Activated CD8-positive, alpha-beta T cell treated with anti-CD3 and anti-CD28 coated beads for 36 hours (primary cell): Measurements from ENCODE around the gene NIM1K. TPM values are rescaled to one million over a fixed set of nuclear protein-coding genes. Genes with fewer than 3 reads are reported as not detected.

ENCODE experiments used
- ATAC-seq: fragments of 200-7000 bp; cut with Tn5 transposase; one replicate; pipeline ENCODE4 v1.10.0; 2021; ENCODE audit warnings: mild to moderate bottlenecking, moderate library complexity
- CTCF ChIA-PET: fragments of 350-600 bp; sonication (Branson Sonifier 250); formaldehyde crosslinking; loops from one replicate; lab custom pipeline; 2021; ENCODE audit warnings: antibody characterized with exemption; lab: Charles Lee
- POLR2A ChIA-PET: fragments of 350-600 bp; sonication (Branson Sonifier 250); formaldehyde crosslinking; loops from one replicate; lab custom pipeline; 2021; ENCODE audit warnings: antibody characterized with exemption; lab: Charles Lee
- DNase-seq: peaks from one replicate; pipeline ENCODE4 v3.0.0-alpha.2; 2020
- H3K27ac Mint-ChIP-seq: one replicate; pipeline ENCODE4 v1.8.0; 2021; ENCODE audit warnings: mild to moderate bottlenecking, mixed read lengths
- H3K27me3 Mint-ChIP-seq: one replicate; pipeline ENCODE4 v1.8.0; 2021; ENCODE audit warnings: mixed read lengths
- H3K36me3 Mint-ChIP-seq: one replicate; pipeline ENCODE4 v1.8.0; 2021; ENCODE audit warnings: low read depth, mixed read lengths
- H3K4me1 Mint-ChIP-seq: one replicate; pipeline ENCODE4 v1.8.0; 2021; ENCODE audit warnings: low read depth, mixed read lengths
- H3K4me3 Mint-ChIP-seq: one replicate; pipeline ENCODE4 v1.8.0; 2021; ENCODE audit warnings: mild to moderate bottlenecking, moderate library complexity, mixed read lengths
- H3K9me3 Mint-ChIP-seq: one replicate; pipeline ENCODE4 v1.8.0; 2021; ENCODE audit warnings: mixed read lengths
- intact Hi-C: fragments of 100-400 bp; cut with micrococcal nuclease; formaldehyde crosslinking; loops from one replicate; pipeline ENCODE4 v1.10.0; 2022
- total RNA-seq, 2 experiments: library from RNA; stranded (reverse); gene quantifications; one replicate each; pipeline ENCODE4 v1.2.3, GENCODE V29; 2021
- TF ChIP-seq, protein P1 (sequence below): fragments of 200-600 bp; IDR thresholded peaks from one replicate; pipeline ENCODE4 v1.8.0; 2022; ENCODE audit warnings: antibody characterized with exemption, mild to moderate bottlenecking

NIM1K gene
- total RNA-seq, 2 experiments from 2014 or later = 2.1 to 3.2 TPM

DNA sequence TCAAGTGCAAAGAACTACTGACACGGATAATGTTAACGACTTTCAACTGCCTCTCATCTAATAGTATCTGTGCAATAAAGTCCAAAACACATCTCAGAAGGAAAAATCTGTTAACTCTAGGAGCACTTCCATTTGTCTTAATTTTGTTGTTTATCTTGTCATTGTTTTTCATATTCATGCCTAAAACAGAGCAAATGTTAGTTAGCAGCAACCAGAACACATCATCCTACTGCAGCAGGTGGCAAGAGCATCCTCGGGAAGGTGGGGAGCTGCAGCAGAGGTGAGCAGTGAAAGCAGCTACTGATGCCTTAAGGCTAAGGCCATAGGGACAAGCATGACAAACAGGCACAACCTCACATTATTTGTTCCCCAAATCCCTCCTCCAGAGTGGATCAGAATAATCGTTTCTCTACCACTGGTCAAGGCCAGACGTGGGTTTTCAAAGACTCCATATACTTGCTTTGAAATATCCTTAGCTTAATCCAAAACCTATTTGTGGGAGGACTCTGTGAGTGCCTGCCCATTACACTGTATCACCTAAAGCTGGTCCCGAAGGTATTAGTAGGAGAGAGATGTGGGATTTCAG lies 120.1 kb downstream of the NIM1K start:
- POLR2A ChIA-PET = interaction anchor here (0.7 to 3.5 kb wide), 16 partner anchors 17 to 305 kb away, joined by 3 to 23 read pairs (median 4); partner anchors contain the start of genes TMEM267 and ZNF131
- H3K36me3 Mint-ChIP-seq = peaks cover 44% of the 10 kb centered on the region
- intact Hi-C loops = loop anchor here (5.0 to 10.0 kb wide), 4 partner anchors 75 to 245 kb away; partner anchors contain the start of genes TMEM267 and ZNF131
- peak overlapping the region; percentile 98 for H3K27ac Mint-ChIP-seq
- H3K4me3 Mint-ChIP-seq = peak overlapping the region; percentile 98
- CTCF ChIA-PET = interaction anchor here (0.8 to 3.7 kb wide), 12 partner anchors 13 to 271 kb away, joined by 3 to 36 read pairs (median 4); partner anchors contain the start of genes TMEM267 and ZNF131
- TF ChIP-seq, protein P1, sequence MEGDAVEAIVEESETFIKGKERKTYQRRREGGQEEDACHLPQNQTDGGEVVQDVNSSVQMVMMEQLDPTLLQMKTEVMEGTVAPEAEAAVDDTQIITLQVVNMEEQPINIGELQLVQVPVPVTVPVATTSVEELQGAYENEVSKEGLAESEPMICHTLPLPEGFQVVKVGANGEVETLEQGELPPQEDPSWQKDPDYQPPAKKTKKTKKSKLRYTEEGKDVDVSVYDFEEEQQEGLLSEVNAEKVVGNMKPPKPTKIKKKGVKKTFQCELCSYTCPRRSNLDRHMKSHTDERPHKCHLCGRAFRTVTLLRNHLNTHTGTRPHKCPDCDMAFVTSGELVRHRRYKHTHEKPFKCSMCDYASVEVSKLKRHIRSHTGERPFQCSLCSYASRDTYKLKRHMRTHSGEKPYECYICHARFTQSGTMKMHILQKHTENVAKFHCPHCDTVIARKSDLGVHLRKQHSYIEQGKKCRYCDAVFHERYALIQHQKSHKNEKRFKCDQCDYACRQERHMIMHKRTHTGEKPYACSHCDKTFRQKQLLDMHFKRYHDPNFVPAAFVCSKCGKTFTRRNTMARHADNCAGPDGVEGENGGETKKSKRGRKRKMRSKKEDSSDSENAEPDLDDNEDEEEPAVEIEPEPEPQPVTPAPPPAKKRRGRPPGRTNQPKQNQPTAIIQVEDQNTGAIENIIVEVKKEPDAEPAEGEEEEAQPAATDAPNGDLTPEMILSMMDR = no peak
- peaks cover 6% of the 10 kb centered on the region for H3K9me3 Mint-ChIP-seq
- H3K4me1 Mint-ChIP-seq = peaks cover 70% of the 10 kb centered on the region
- no peak for ATAC-seq
- no peaks in the 10 kb centered on the region for H3K27me3 Mint-ChIP-seq
- no peak for DNase-seq

DNA sequence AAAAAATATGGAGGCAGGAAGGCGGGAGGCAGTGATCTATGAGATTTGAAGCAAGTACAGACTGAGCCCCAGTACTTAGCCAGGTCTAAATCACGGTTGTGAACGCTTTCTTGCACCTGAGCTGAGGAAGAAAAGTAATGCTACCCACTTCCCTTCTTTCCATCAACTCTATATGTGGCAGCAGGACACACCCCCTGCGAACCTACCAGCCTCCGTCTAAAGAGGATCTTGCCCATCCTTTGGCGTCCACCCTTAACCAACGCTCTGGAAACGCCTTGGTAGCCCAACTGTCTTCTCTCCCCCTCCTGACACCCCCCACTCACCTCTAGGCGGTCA lies 120.6 kb downstream of the NIM1K start:
- Mint-ChIP-seq H3K4me1 (peaks cover 68% of the 10 kb centered on the region), H3K9me3 (peaks cover 6% of the 10 kb centered on the region), H3K36me3 (peaks cover 43% of the 10 kb centered on the region), H3K4me3 (peak overlapping the region; percentile 98), H3K27ac (peak overlapping the region; percentile 98), H3K27me3 (no peaks in the 10 kb centered on the region)
- DNase-seq (no peak), ATAC-seq (peak; percentile 1)
- POLR2A ChIA-PET = interaction anchor here (0.7 to 3.5 kb wide), 24 partner anchors 14 to 404 kb away, joined by 3 to 23 read pairs (median 4); partner anchors contain the start of genes TMEM267 and ZNF131
- intact Hi-C loops = loop anchor here (5.0 to 10.0 kb wide), 4 partner anchors 75 to 245 kb away; partner anchors contain the start of genes TMEM267 and ZNF131
- CTCF ChIA-PET = interaction anchor here (0.8 to 3.7 kb wide), 11 partner anchors 13 to 272 kb away, joined by 3 to 36 read pairs (median 4); partner anchors contain the start of genes TMEM267 and ZNF131
- TF ChIP-seq, protein P1 = no peak

DNA sequence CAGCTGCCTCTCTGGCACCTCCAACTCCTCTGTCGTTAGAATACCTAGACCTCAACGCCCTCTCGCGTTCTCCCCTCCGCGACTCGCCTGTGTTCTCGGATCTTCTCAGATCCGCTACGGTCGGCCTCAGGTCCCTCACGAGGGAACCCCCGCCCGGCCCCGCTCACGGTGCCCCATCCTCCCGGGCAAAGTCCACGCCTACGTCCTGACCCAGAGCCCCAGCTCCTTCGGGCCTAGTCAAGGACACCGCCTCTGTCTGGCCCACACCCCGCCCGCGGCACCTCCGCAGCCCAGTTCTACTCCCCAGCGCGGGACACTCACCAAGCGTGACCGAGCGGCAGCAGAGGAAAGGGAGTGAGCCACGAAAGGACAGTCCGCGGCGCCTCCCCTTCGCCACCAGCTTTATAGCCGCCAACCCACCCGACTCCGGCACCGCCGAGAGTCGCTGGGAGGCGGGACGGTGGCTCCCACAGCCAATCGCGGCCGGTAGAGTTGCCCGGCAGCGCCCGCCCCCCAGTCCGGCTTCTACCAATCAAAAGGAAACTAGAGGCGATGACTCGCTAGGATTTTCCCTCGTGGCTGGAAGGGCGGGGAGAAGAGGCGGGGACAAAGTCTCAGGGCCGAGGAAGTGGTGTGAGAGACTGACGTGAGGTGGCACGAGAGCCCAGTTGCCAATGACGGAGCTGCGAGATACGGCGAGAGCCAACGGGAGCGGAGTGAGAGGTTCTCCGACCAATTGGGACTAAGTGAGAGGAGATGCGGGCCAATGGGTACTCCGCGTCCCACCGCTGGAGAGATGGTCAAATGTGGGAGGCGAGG lies 121.2 kb downstream of the NIM1K start, which contains the start of gene HMGCS1:
Gene HMGCS1 (minus strand): TSS at position 378 of the 819 bp plus-strand sequence. CDS start 14,447 bp downstream, outside the sequence.
- peaks cover 40% of the 10 kb centered on the region for H3K36me3 Mint-ChIP-seq
- TF ChIP-seq, protein P1 = no peak
- peaks cover 6% of the 10 kb centered on the region for H3K9me3 Mint-ChIP-seq
- no peaks in the 10 kb centered on the region for H3K27me3 Mint-ChIP-seq
- peaks cover 62% of the 10 kb centered on the region for H3K4me1 Mint-ChIP-seq
- ATAC-seq (peak; percentile 90), DNase-seq (peak; percentile 99)
- intact Hi-C loops = loop anchor here (5.0 to 10.0 kb wide), 4 partner anchors 74 to 246 kb away; partner anchors contain the start of genes TMEM267 and ZNF131
- peak within 1 kb of the TSS; percentile 98 for H3K4me3 Mint-ChIP-seq
- ChIA-PET POLR2A (interaction anchor here (0.7 to 3.5 kb wide), 26 partner anchors 8 to 404 kb away, joined by 3 to 23 read pairs (median 4); partner anchors contain the start of genes TMEM267 and ZNF131), CTCF (interaction anchor here (0.7 to 3.7 kb wide), 16 partner anchors 8 to 272 kb away, joined by 3 to 36 read pairs (median 3); partner anchors contain the start of genes TMEM267 and ZNF131)
- peak within 1 kb of the TSS; percentile 98 for H3K27ac Mint-ChIP-seq

DNA sequence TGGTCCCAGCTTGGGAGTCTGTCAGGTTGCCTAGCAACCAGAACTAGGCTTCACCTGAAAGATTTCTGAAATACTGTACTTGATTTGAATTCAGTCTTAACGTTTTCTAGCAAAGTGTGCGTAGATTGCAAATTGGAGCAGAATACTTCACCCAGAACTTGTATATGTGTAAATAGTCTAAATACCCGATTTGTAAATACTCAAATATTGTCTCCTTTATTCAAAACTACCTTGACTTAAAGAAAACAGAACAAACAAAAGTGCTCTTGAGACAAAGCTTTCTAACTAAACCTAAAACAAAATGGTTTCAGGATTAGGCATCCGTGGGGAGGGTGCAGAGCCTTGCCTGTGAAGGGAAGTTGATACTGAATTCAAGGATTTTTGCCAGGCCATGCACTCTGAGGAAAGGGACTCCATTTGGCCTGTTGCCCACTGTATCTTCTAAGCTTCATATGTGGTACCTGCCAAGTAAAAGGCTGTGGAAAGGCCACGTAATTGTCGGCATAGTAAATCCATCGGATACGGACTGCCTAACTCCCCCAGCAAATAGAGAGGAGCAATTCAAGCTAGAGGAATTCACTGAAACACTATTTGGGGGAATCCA lies 121.9 kb downstream of the NIM1K start:
- intact Hi-C loops = loop anchor here (5.0 to 10.0 kb wide), 4 partner anchors 73 to 247 kb away; partner anchors contain the start of genes TMEM267 and ZNF131
- H3K4me1 Mint-ChIP-seq = peaks cover 57% of the 10 kb centered on the region
- ATAC-seq = no peak
- TF ChIP-seq, protein P1 = no peak
- peak overlapping the region; percentile 98 for H3K4me3 Mint-ChIP-seq
- peaks cover 40% of the 10 kb centered on the region for H3K36me3 Mint-ChIP-seq
- H3K27ac Mint-ChIP-seq = peak overlapping the region; percentile 98
- CTCF ChIA-PET = interaction anchor here (0.7 to 3.7 kb wide), 8 partner anchors 9 to 207 kb away, joined by 3 to 36 read pairs (median 3); partner anchors contain the start of genes TMEM267 and ZNF131
- H3K27me3 Mint-ChIP-seq = no peaks in the 10 kb centered on the region
- peaks cover 6% of the 10 kb centered on the region for H3K9me3 Mint-ChIP-seq
- peak; percentile 14 for DNase-seq
- POLR2A ChIA-PET = interaction anchor here (0.7 to 3.5 kb wide), 18 partner anchors 9 to 405 kb away, joined by 3 to 23 read pairs (median 4); partner anchors contain the start of genes TMEM267 and ZNF131
